Omental fat pad (tissue), 4 donors: Measurements from ENCODE around the gene P3H3. TPM values are rescaled to one million over a fixed set of nuclear protein-coding genes. Genes with fewer than 3 reads are reported as not detected.

ENCODE experiments used
- ATAC-seq: fragments of 150-250 bp; one replicate; pipeline ENCODE4 v1.9.1; 2016; ENCODE audit warnings: mild to moderate bottlenecking, moderate library complexity; ENCODE audit not compliant: low FRiP score
- DNase-seq: peaks from one replicate; pipeline ENCODE4 v3.0.0-alpha.2; 2019; ENCODE audit warnings: low spot score
- total RNA-seq, 4 donors: library from RNA; depleted of rRNA; stranded (reverse); fragments of >200 nt; gene quantifications; one replicate each; pipeline ENCODE4 v1.1.0, GENCODE V29; 2016
- TF ChIP-seq, protein P1 (sequence below), 3 donors: fragments of 450-650 bp; IDR thresholded peaks; one replicate each; pipeline ENCODE4 v1.5.1; 2016 to 2017; ENCODE audit warnings: antibody characterized with exemption in 3 of 3, mild to moderate bottlenecking in 3 of 3, moderate library complexity in 2 of 3

The P3H3 gene
- total RNA-seq, 4 donors from 2014 or later: 5.4 to 13.6 (median 10.0) TPM

DNA sequence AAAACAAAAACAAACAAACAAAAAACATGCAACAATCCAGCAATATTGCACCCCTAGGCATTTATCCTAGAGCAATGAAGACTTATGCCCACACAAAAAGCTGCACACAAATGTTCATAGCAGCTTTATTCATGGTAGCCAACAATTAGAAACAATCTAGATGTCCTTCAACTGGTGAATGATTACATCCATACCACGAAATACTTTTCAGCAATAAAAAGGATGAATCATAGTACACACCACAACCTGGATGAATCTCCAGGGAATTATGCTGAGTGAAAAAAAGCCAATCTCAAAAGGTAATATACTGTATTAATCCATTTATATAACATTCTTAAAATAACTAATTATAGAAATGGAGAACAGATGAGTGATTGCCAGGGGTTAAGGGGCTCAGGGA is 21.0 kb upstream of the P3H3 start:
- DNase-seq: no peak
- TF ChIP-seq, protein P1, sequence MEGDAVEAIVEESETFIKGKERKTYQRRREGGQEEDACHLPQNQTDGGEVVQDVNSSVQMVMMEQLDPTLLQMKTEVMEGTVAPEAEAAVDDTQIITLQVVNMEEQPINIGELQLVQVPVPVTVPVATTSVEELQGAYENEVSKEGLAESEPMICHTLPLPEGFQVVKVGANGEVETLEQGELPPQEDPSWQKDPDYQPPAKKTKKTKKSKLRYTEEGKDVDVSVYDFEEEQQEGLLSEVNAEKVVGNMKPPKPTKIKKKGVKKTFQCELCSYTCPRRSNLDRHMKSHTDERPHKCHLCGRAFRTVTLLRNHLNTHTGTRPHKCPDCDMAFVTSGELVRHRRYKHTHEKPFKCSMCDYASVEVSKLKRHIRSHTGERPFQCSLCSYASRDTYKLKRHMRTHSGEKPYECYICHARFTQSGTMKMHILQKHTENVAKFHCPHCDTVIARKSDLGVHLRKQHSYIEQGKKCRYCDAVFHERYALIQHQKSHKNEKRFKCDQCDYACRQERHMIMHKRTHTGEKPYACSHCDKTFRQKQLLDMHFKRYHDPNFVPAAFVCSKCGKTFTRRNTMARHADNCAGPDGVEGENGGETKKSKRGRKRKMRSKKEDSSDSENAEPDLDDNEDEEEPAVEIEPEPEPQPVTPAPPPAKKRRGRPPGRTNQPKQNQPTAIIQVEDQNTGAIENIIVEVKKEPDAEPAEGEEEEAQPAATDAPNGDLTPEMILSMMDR (IDR thresholded peaks at IDR 0.05): no peak
- ATAC-seq: no peak

DNA sequence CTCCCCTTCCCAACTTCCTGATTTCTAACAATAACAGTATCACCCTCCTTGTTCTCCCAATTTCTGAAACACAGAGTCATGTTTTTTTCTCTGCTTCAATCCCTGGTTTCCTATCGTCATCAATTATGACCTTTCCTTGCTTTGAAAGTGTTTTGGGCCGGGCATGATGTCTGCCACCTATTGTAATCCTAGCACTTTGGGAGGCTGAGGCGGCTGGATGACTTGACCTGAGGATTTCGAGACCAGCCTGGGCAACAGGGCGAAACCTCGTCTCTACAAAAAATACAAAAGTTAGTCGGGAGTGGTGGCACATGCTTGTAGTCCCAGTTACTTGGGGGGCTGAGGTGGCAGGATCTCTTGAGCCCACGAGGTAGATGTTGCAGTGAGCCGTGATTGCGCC is 19.2 kb upstream of the P3H3 start:
- no peak for ATAC-seq
- DNase-seq: no peak

GRCh38 chr12:6810758-6811157 is 17.4 kb upstream of the P3H3 start:
- TF ChIP-seq, protein P1 (IDR thresholded peaks at IDR 0.05): no peak
- ATAC-seq (no peak), DNase-seq (no peak)

More for the DNA sequence above, 19.2 kb upstream of the P3H3 start:
- TF ChIP-seq, protein P1 (IDR thresholded peaks at IDR 0.05): no peak

DNA sequence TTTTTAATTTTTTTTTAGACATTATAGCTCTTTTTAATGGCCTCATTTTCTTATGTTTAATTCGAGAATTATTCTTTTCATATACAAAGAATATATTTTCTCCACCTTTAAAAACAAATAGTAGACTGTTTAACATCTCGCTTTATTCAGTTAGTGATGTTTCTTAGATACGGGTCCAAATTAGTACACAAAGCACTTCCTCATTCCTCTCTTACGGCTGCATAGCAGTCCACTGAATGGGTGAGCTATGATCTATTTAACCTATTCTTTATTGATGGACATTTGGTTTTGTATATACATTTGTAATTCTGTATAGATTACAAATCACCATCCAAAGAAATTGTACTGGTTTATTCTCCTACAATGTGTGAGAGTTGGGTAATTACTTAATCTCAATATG is 14.8 kb upstream of the P3H3 start:
- ATAC-seq: no peak
- TF ChIP-seq, protein P1 (IDR thresholded peaks at IDR 0.05): no peak
- DNase-seq: no peak

- ATAC-seq: no peak
These were observed 11.6 kb upstream of the P3H3 start for GRCh38 chr12:6816598-6816997.

DNA sequence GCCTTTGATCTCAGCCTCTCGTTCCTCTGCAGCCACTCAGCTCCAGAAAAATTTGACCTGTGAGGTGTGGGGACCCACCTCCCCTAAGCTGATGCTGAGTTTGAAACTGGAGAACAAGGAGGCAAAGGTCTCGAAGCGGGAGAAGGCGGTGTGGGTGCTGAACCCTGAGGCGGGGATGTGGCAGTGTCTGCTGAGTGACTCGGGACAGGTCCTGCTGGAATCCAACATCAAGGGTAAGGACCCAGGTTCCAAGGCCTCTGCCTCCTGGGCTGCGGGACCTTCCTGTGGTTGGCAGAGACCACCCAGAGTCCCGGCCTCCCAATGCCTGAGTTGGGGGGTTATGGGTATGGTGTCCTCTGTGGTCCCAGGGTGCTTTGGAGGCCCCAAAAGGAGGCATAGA is 11.1 kb upstream of the P3H3 start:
- TF ChIP-seq, protein P1 (IDR thresholded peaks at IDR 0.05): no peak
- no peak for ATAC-seq
- DNase-seq: no peak

More at GRCh38 chr12:6816598-6816997, 11.6 kb upstream of the P3H3 start:
- DNase-seq: no peak
- TF ChIP-seq, protein P1 (IDR thresholded peaks at IDR 0.05): no peak

DNA sequence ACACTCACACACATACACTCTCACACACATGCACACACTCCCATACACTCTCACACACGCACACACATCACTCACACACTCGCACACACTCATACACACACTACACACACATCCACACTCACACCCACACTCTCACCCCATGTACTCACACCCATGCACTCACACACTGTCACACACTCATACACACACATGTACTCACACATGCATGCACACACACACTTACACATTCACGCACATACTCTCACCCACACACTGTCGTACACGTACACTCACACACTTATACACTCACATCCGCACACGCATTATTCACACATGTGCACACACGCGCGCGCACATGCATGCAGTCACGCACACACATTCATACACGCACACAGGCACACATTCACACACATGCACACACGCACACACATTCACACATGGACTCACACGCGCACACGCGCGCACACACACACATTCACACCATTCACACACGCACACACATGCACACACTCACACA is 10.5 kb upstream of the P3H3 start:
- TF ChIP-seq, protein P1 (IDR thresholded peaks at IDR 0.05): no peak
- no peak for ATAC-seq
- DNase-seq: no peak
